ENCODE results near the gene PKP2. TPM values are rescaled to one million over a fixed set of nuclear protein-coding genes. Genes with fewer than 3 reads are reported as not detected.
A peak's percentile ranks its signal among the peaks of the same experiment; 100 is the strongest.

Gene PKP2
- total and polyA plus RNA-seq, 2 experiments from 2014 or later = 363 to 376 TPM

GRCh38 chr12:32902287-32902997 lies 5.9 kb upstream of the PKP2 start:
- H3K36me3 ChIP-seq = no peaks in the 10 kb centered on the region
- DNase-seq (ENCODE audit: low read depth in 1 of 2, low spot score in 1 of 2) = no peak
- no peak overlapping the region for H3K4me3 ChIP-seq
- H3K27me3 ChIP-seq = no peaks in the 10 kb centered on the region
- no peak for TF ChIP-seq CTCF (IDR thresholded peaks at IDR 0.05; ENCODE audit: low read depth, low read length)
- H3K27ac ChIP-seq = no peak overlapping the region
- H3K9me3 ChIP-seq (ENCODE audit: low read depth) = no peaks in the 10 kb centered on the region
- peaks cover 27% of the 10 kb centered on the region for H3K4me1 ChIP-seq (ENCODE audit: low read depth)

GRCh38 chr12:32901553-32901952 lies 5.0 kb upstream of the PKP2 start:
- TF ChIP-seq CTCF (IDR thresholded peaks at IDR 0.05; ENCODE audit: low read depth, low read length) = no peak
- no peaks in the 10 kb centered on the region for H3K9me3 ChIP-seq (ENCODE audit: low read depth)
- H3K4me3 ChIP-seq = no peak overlapping the region
- DNase-seq (ENCODE audit: low read depth in 1 of 2, low spot score in 1 of 2) = peak in 1 of 2 donors; percentile 72
- peaks cover 29% of the 10 kb centered on the region for H3K4me1 ChIP-seq (ENCODE audit: low read depth)
- H3K36me3 ChIP-seq = no peaks in the 10 kb centered on the region
- H3K27me3 ChIP-seq = no peaks in the 10 kb centered on the region
- peak overlapping the region; percentile 69 for H3K27ac ChIP-seq

- TF ChIP-seq CTCF (IDR thresholded peaks at IDR 0.05; ENCODE audit: low read depth, low read length) = no peak
- peak overlapping the region; percentile 57 for H3K4me3 ChIP-seq
- peak overlapping the region; percentile 24 for H3K27ac ChIP-seq
- H3K36me3 ChIP-seq = no peaks in the 10 kb centered on the region
- H3K27me3 ChIP-seq = no peaks in the 10 kb centered on the region
- no peak for DNase-seq (ENCODE audit: low read depth in 1 of 2, low spot score in 1 of 2)
- H3K9me3 ChIP-seq (ENCODE audit: low read depth) = no peaks in the 10 kb centered on the region
- peaks cover 14% of the 10 kb centered on the region for H3K4me1 ChIP-seq (ENCODE audit: low read depth)
Measured at GRCh38 chr12:32897687-32898573, 1.4 kb upstream of the PKP2 start.

- Histone ChIP-seq H3K9me3 (ENCODE audit: low read depth) (no peaks in the 10 kb centered on the region), H3K4me1 (ENCODE audit: low read depth) (peaks cover 20% of the 10 kb centered on the region), H3K4me3 (peak overlapping the region; percentile 57), H3K27me3 (no peaks in the 10 kb centered on the region), H3K27ac (peak overlapping the region; percentile 24), H3K36me3 (no peaks in the 10 kb centered on the region)
- TF ChIP-seq CTCF (IDR thresholded peaks at IDR 0.05; ENCODE audit: low read depth, low read length) = no peak
- peak in 1 of 2 donors; percentile 58 for DNase-seq (ENCODE audit: low read depth in 1 of 2, low spot score in 1 of 2)
Measured at GRCh38 chr12:32897281-32897610, 669 bp upstream of the PKP2 start.

GRCh38 chr12:32895688-32896431 lies 717 bp downstream of the PKP2 start:
- Histone ChIP-seq H3K27ac (peak overlapping the region; percentile 92), H3K9me3 (ENCODE audit: low read depth) (no peaks in the 10 kb centered on the region), H3K36me3 (no peaks in the 10 kb centered on the region), H3K4me3 (peak overlapping the region; percentile 57), H3K27me3 (no peaks in the 10 kb centered on the region), H3K4me1 (ENCODE audit: low read depth) (peaks cover 27% of the 10 kb centered on the region)
- peak in 1 of 2 donors; percentile 32 for DNase-seq (ENCODE audit: low read depth in 1 of 2, low spot score in 1 of 2)
- TF ChIP-seq CTCF (IDR thresholded peaks at IDR 0.05; ENCODE audit: low read depth, low read length) = no peak

All from cardiac muscle cell (in vitro differentiated cells and primary cell).